ENCODE measurements around the gene GSTA3.

- TF ChIP-seq CTCF (IDR thresholded peaks at IDR 0.05; ENCODE audit: low read length) (no peak), EZH2 (IDR thresholded peaks at IDR 0.05; ENCODE audit: borderline replicate concordance, low read length) (no peak)
Measured at GRCh38 chr6:52890018-52890417, 19.5 kb downstream of the GSTA3 start.

Data from OCI-LY1 (cell line).